Ascending aorta (tissue), 2 donors: Measurements from ENCODE around the gene PREX1. TPM values are rescaled to one million over a fixed set of nuclear protein-coding genes. Genes with fewer than 3 reads are reported as not detected.

Experiments
- DNase-seq, 2 donors: peaks; one replicate each; pipeline ENCODE4 v3.0.0-alpha.2; 2019; ENCODE audit warnings: low spot score in 2 of 2
- H3K27ac ChIP-seq, 2 donors: fragments of 200-600 bp; sonication (generic); one replicate each; pipeline ENCODE4 v1.5.1; 2016 to 2017; ENCODE audit warnings: mild to moderate bottlenecking in 1 of 2
- H3K27me3 ChIP-seq: fragments of 200-600 bp; sonication (generic); one replicate; pipeline ENCODE4 v1.5.1; 2017
- H3K36me3 ChIP-seq, 2 donors: fragments of 200-600 bp; sonication (generic); one replicate each; pipeline ENCODE4 v1.5.1; 2016
- H3K4me1 ChIP-seq, 2 donors: fragments of 200-600 bp; sonication (generic); one replicate each; pipeline ENCODE4 v1.5.1; 2016 to 2017; ENCODE audit warnings: mild to moderate bottlenecking in 1 of 2
- H3K4me3 ChIP-seq, 2 donors: fragments of 200-600 bp; sonication (generic); one replicate each; pipeline ENCODE4 v1.5.1; 2016 to 2017; ENCODE audit warnings: mild to moderate bottlenecking in 1 of 2
- H3K9me3 ChIP-seq, 2 donors: fragments of 200-600 bp; sonication (generic); one replicate each; pipeline ENCODE4 v1.5.1; 2016
- CTCF ChIP-seq, 3 experiments: fragments of 200-600 bp in 2 of 3; fragments of 450-650 bp in 1 of 3; sonication (generic) in 2 of 3; IDR thresholded peaks; one replicate each; pipeline ENCODE4 v1.5.1; 2016 to 2019; ENCODE audit warnings: antibody characterized with exemption in 3 of 3, mild to moderate bottlenecking in 1 of 3, moderate library complexity in 1 of 3
- intact Hi-C: fragments of 100-400 bp; cut with DNase I; formaldehyde crosslinking; loops from one replicate; pipeline ENCODE4 v1.15.1; 2023
- total RNA-seq: library from RNA; depleted of rRNA; stranded (reverse); fragments of >200 nt; gene quantifications from one replicate; pipeline ENCODE4 v1.1.0, GENCODE V29; 2016

Gene PREX1
- total RNA-seq, 1 donor from 2014 or later, result 75.4 TPM

GRCh38 chr20:48689388-48689787 lies 138.4 kb downstream of the PREX1 start:
- Histone ChIP-seq H3K36me3 (peaks cover 19 to 22% of the 10 kb centered on the region in 2 donors), H3K27ac (no peak overlapping the region), H3K9me3 (no peaks in the 10 kb centered on the region), H3K27me3 (no peaks in the 10 kb centered on the region), H3K4me3 (no peak overlapping the region), H3K4me1 (peaks cover 12 to 23% of the 10 kb centered on the region in 2 donors)
- no peak for TF ChIP-seq CTCF (IDR thresholded peaks at IDR 0.05)
- DNase-seq, result no peak
- intact Hi-C loops, result no loop called here

- no peak overlapping the region for H3K4me3 ChIP-seq
- peaks cover 15 to 20% of the 10 kb centered on the region in 2 donors for H3K36me3 ChIP-seq
- intact Hi-C loops, result no loop called here
- DNase-seq, result no peak
- H3K27ac ChIP-seq, result peak overlapping the region in 1 of 2 donors; percentile 31
- H3K4me1 ChIP-seq, result peaks cover 12 to 30% of the 10 kb centered on the region in 2 donors
- H3K9me3 ChIP-seq, result no peaks in the 10 kb centered on the region
- H3K27me3 ChIP-seq, result no peaks in the 10 kb centered on the region
- no peak for TF ChIP-seq CTCF (IDR thresholded peaks at IDR 0.05)
These were observed 139.2 kb downstream of the PREX1 start for GRCh38 chr20:48688579-48688978.

GRCh38 chr20:48687117-48687800 lies 140.5 kb downstream of the PREX1 start:
- intact Hi-C loops, result no loop called here
- H3K27ac ChIP-seq, result peak overlapping the region; percentile 79 to 80
- H3K9me3 ChIP-seq, result no peaks in the 10 kb centered on the region
- no peak for TF ChIP-seq CTCF (IDR thresholded peaks at IDR 0.05)
- no peak for DNase-seq
- no peaks in the 10 kb centered on the region for H3K27me3 ChIP-seq
- peaks cover 15% of the 10 kb centered on the region in 2 donors for H3K36me3 ChIP-seq
- H3K4me3 ChIP-seq, result no peak overlapping the region
- peaks cover 23 to 43% of the 10 kb centered on the region in 2 donors for H3K4me1 ChIP-seq

- intact Hi-C loops, result loop anchor here (1.0 kb wide), 1 partner anchor 34 kb away; no protein-coding TSS in a partner anchor
- H3K36me3 ChIP-seq, result peaks cover 12 to 15% of the 10 kb centered on the region in 2 donors
- no peak for TF ChIP-seq CTCF (IDR thresholded peaks at IDR 0.05)
- no peaks in the 10 kb centered on the region for H3K9me3 ChIP-seq
- H3K4me3 ChIP-seq, result no peak overlapping the region
- peak in 1 of 2 donors; percentile 84 for DNase-seq
- H3K27ac ChIP-seq, result peak overlapping the region; percentile 79 to 80
- H3K4me1 ChIP-seq, result peaks cover 24 to 47% of the 10 kb centered on the region in 2 donors
- H3K27me3 ChIP-seq, result no peaks in the 10 kb centered on the region
These were observed 141.3 kb downstream of the PREX1 start for GRCh38 chr20:48686238-48687116.

- Histone ChIP-seq H3K9me3 (no peaks in the 10 kb centered on the region), H3K4me1 (peaks cover 24 to 47% of the 10 kb centered on the region in 2 donors), H3K36me3 (peaks cover 6 to 11% of the 10 kb centered on the region in 2 donors), H3K27ac (peak overlapping the region in 1 of 2 donors; percentile 19), H3K27me3 (no peaks in the 10 kb centered on the region), H3K4me3 (no peak overlapping the region)
- no peak for DNase-seq
- intact Hi-C loops, result no loop called here
- TF ChIP-seq CTCF (IDR thresholded peaks at IDR 0.05), result no peak
These were observed 142.5 kb downstream of the PREX1 start for GRCh38 chr20:48685300-48685699.
